Epithelial cell of alveolus of lung (primary cell): ENCODE data around the gene GNG7. TPM values are rescaled to one million over a fixed set of nuclear protein-coding genes. Genes with fewer than 3 reads are reported as not detected.

Experiments used
- total RNA-seq: library from RNA; depleted of rRNA; stranded (reverse); fragments of >200 nt; gene quantifications from 2 replicates; pipeline ENCODE4 v1.2.1, GENCODE V29; 2015

Gene GNG7
- 2.0 TPM in 1 of 2 replicates, not detected in the other for total RNA-seq

DNA sequence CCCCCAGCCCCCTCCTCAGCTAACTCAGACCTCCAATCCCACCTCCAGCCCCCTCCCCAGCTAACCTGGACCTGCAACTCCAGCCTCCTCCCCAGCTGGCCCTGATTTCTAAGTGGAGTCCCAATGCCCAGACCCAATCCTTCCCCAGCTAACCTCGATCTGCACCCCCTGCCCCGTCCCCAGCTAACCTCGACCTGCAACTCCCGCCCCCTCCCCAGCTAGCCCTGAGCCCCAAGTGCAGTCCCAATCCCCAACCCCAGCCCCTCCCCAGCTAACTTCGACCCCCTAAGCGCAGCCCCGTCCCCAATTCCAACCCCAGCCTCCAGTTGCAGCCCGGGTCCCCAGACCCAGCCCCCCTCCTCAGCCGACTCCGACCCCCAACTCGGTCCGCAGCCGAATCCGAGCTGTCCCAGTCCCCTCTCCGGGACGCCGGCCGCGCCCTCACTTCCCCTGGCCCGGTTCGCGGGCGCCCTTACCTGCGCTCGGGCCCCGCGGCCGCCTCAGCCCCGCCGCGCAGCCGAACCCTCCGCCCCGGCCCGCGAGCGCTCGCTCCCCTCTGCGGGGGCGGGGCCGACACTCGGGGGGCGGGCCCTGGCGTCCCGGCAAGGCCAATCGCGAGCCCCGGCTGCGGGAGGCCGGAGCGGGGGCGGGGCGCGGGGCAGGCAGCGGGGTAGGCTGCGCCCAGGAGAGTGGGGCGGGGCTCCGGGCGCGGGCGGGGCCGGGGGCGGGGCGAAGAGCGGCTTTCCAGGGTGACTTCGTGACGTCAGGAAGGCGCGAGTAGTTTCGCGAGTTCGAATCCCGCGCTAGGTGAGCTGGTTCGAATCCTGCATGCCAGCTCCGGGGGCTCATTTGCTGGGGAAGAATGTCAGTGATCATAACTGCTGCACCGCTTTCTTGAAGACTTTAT, at the start of gene GNG7:
Gene GNG7, minus strand, starts transcription at position 525 of the 907 bp plus-strand sequence. CDS start 182,006 bp downstream, outside the sequence.

DNA sequence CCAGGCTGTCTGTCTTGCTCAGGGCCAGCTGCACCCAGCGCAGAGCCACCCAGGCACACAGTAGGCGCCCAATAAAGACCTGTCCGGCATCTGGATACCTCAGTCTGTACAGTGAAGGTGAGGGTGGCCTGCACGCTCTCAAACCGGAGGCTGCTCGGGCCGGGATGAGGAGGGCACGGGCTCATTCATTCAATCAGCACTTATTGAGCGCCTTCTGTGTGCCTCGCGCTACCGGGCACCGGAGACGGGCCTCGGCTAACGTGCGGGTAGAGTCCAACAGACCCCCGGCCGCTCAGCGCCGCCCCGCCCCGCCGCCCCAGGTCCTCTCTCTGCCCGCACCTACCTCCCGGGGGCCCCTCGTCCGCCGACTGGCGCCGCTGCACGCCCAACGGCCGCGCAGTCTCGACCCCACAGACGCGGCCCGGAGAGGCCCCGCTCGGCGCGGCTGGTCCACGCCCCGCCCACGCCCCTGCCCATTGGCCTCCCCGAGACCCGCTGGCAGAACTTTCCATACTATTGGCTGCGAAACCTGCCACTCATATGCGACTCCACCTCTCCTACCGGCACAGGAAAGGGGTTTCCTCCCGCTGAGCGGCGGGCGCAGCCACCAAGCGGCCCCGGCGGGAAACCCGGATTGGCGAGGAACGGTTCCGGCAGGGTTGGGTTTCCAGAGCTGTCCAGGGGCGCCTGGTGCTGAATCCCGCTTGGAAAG, 37.3 kb upstream of the GNG7 start, which contains the start of gene SLC39A3:
Gene SLC39A3, minus strand, starts transcription at position 416 of the 712 bp plus-strand sequence. CDS start 2,760 bp downstream, outside the sequence.

DNA sequence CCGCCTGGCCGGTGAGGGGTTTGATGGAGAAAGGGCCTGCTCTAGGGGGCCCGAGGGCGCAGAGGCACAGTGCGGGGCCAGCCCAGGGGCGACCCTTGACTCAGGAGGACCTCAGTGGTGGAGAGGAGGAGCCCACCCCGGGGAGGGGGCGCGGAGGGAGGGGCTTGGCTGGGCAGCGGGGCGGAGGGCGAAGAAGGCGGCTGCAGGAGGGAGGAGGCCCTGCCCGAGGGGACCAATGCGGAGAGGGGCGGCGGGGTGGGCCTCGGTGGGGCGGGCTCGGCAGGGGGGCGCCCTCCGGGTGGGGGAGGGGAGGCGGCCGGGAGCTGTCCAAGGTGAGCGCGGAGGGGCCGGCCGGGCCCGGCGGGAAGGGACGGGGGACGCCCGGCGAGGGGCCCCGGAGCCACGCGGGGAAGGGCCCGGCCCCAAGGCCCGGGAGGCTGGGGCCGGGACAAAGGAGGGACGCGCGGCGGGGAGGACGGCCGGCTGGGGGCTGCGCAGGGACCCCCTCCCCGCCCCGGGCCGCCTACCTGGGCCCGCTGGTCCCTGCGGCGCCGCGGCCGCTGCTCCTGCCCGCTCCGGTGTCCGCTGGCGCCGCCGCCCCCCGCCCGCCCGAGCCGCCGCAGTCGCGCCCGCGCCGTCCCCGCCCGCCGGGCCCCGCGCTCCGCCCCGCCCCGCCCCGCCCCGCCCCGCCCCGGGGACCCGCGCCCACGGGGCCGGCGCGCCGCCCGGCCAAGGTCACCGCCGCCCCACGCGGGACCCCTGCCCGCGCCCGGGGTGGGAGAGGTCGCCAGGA, 18.5 kb upstream of the GNG7 start, which contains the start of gene DIRAS1:
Gene DIRAS1, minus strand, starts transcription at position 596 of the 793 bp plus-strand sequence. CDS start 3,566 bp downstream, outside the sequence.

DNA sequence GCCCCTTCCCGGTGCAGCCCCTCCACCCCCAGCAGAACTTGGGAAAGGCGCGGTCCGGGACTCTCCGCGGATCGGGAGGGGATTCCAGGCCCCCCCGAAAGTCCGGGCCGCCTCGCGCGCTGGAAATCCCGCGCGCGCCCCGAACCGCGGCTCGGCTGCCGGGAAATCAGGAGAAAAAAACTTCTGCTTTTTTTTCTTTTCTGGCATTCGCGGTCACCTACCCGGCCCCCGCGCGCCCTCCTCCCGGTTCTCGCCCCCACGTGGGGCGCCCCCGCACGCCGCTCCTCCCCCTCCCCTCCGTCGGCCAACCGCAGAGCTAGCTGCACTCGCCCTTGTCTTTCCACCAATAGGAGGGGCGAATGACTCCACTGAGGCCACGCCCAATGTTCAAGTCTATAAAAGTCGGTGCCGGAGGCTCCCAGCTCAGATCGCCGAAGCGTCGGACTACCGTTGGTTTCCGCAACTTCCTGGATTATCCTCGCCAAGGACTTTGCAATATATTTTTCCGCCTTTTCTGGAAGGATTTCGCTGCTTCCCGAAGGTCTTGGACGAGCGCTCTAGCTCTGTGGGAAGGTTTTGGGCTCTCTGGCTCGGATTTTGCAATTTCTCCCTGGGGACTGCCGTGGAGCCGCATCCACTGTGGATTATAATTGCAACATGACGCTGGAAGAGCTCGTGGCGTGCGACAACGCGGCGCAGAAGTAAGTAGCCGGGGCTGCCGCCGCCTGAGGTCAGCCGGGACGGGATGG, 226.6 kb downstream of the GNG7 start, which contains the start of gene GADD45B:
Gene GADD45B, plus strand, starts transcription at position 426 of the 749 bp plus-strand sequence. Its CDS starts 232 bp downstream, at position 658.

Other genes with a start within 250 kb of the GNG7 start
- gene LMNB2, start 245.7 kb downstream of the GNG7 start, total RNA-seq: 73.4 and 109 TPM in 2 replicates
- gene GADD45B, start 226.6 kb downstream of the GNG7 start, total RNA-seq: 56.2 and 71.7 TPM in 2 replicates
- gene DIRAS1, start 18.7 kb upstream of the GNG7 start, total RNA-seq: 0.26 and 3.5 TPM in 2 replicates
- gene SLC39A3, start 37.3 kb upstream of the GNG7 start, total RNA-seq: 32.1 and 44.2 TPM in 2 replicates
- gene SGTA, start 80.6 kb upstream of the GNG7 start, total RNA-seq: 76.5 and 78.9 TPM in 2 replicates
- gene THOP1, start 82.8 kb upstream of the GNG7 start, total RNA-seq: 73.5 and 90.1 TPM in 2 replicates
- 0.65 and 3.8 TPM in 2 replicates for gene ZNF554, start 117.2 kb upstream of the GNG7 start, total RNA-seq
- gene ZNF555, start 138.8 kb upstream of the GNG7 start, total RNA-seq: 4.9 and 7.5 TPM in 2 replicates
- gene ZNF556, start 164.6 kb upstream of the GNG7 start, total RNA-seq: 0.08 TPM in 1 of 2 replicates, not detected in the other
- 1.6 and 6.1 TPM in 2 replicates for gene ZNF57, start 198.2 kb upstream of the GNG7 start, total RNA-seq
- gene ZNF77, start 242.3 kb upstream of the GNG7 start, total RNA-seq: 2.6 and 4.9 TPM in 2 replicates